Subcutaneous abdominal adipose tissue (tissue), 5 donors: ENCODE measurements around the gene C3orf70.

ENCODE experiments used
- H3K27ac ChIP-seq: one replicate; pipeline ENCODE4 v1.7.0; 2013; ENCODE audit warnings: low read depth, mild to moderate bottlenecking, inconsistent platforms, low read length, moderate library complexity
- H3K27me3 ChIP-seq, 5 donors: one replicate each; pipeline ENCODE4 v1.7.0; 2013; ENCODE audit warnings: low read length in 5 of 5, inconsistent platforms in 1 of 5; ENCODE audit not compliant: control insufficient read depth in 5 of 5, insufficient read depth in 4 of 5
- H3K36me3 ChIP-seq, 5 donors: one replicate each; pipeline ENCODE4 v1.7.0; 2013; ENCODE audit warnings: low read length in 5 of 5; ENCODE audit not compliant: control insufficient read depth in 5 of 5, insufficient read depth in 5 of 5
- H3K4me1 ChIP-seq, 5 donors: one replicate each; pipeline ENCODE4 v1.7.0; 2013; ENCODE audit warnings: low read length in 5 of 5, mild to moderate bottlenecking in 3 of 5, moderate library complexity in 1 of 5; ENCODE audit not compliant: control insufficient read depth in 5 of 5, insufficient read depth in 5 of 5
- H3K4me3 ChIP-seq, 5 donors: one replicate each; pipeline ENCODE4 v1.7.0; 2013; ENCODE audit warnings: low read length in 5 of 5, low read depth in 1 of 5
- H3K9ac ChIP-seq, 5 donors: one replicate each; pipeline ENCODE4 v1.7.0; 2013; ENCODE audit warnings: low read length in 5 of 5, mild to moderate bottlenecking in 4 of 5, moderate library complexity in 3 of 5
- H3K9me3 ChIP-seq, 5 donors: one replicate each; pipeline ENCODE4 v1.7.0; 2013; ENCODE audit warnings: low read length in 5 of 5; ENCODE audit not compliant: control insufficient read depth in 5 of 5
- donor health status: healthy.
- donor health status: healthy.
- donor health status: healthy.
- donor health status: healthy.
- donor health status: healthy.

Gene C3orf70

GRCh38 chr3:185089751-185090150 is 63.1 kb downstream of the C3orf70 start:
- Histone ChIP-seq H3K27me3 (no peaks in the 10 kb centered on the region), H3K36me3 (no peaks in the 10 kb centered on the region), H3K4me3 (no peak overlapping the region), H3K9ac (no peak overlapping the region), H3K4me1 (no peaks in the 10 kb centered on the region), H3K9me3 (no peaks in the 10 kb centered on the region), H3K27ac (no peak overlapping the region)

DNA sequence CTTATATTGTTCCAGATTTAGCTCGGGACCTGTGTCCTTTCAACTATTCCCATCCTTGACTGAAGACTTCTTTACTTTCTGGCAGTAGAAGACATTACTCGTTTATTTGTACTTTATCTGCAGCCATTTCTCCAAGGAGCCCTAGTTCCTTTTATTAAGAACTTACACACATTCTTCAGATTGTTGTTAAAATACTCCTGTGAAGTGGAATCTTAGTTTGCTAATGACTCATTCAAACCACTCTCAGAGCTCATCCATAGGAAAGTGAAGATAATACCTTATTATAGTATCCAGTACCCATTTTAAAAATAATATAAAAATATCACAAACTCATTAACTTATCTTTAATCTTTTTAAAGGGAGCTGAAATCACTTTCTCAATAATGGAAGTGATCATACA is 63.5 kb downstream of the C3orf70 start:
- Histone ChIP-seq H3K4me1 (no peaks in the 10 kb centered on the region), H3K27me3 (no peaks in the 10 kb centered on the region), H3K4me3 (no peak overlapping the region), H3K9me3 (no peaks in the 10 kb centered on the region), H3K27ac (no peak overlapping the region), H3K36me3 (no peaks in the 10 kb centered on the region), H3K9ac (no peak overlapping the region)

DNA sequence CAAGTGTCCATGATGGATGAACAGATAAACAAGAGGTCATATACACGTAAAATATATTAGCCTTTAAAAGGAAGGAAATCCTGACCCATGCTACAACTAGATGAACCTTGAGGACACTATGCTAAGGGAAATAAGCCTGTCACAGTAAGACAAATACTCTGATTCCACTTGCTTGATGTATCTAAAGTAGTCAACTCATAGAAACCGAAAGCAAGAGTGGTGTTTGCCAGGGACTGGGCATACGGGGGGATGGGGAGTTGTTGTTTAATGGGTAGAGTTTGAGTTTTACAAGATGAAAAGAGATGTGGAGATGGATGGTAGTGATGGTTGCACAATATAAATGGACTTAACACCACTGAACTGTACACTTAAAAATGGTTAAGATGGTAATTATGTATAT is 65.4 kb downstream of the C3orf70 start:
- no peaks in the 10 kb centered on the region for H3K27me3 ChIP-seq
- H3K4me3 ChIP-seq, result no peak overlapping the region
- H3K4me1 ChIP-seq, result no peaks in the 10 kb centered on the region
- H3K36me3 ChIP-seq, result peaks cover 0 to 6% (median under 1%) of the 10 kb centered on the region in 5 donors
- H3K9ac ChIP-seq, result no peak overlapping the region
- no peaks in the 10 kb centered on the region for H3K9me3 ChIP-seq
- no peak overlapping the region for H3K27ac ChIP-seq

DNA sequence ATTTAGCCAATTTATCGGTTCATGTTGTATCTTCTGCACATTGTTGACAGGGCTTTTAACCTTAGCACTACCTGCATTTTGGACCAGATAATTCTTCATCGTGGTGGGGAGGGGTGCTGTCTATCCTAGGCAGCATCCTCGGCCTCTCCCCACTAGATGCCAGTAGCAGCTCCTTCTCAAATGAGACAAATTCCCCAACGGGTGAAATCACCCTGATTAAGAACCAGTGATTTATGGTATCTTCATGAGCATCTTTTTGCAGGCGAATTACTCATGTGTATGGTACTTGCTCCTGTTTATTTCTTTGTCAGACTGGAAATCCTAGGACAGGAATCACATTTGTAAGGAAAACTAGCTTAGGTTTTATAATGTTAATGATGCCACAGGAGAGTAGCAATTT is 68.0 kb downstream of the C3orf70 start:
- peaks cover 0 to 13% (median 5%) of the 10 kb centered on the region in 5 donors for H3K36me3 ChIP-seq
- no peak overlapping the region for H3K27ac ChIP-seq
- H3K4me1 ChIP-seq, result no peaks in the 10 kb centered on the region
- no peak overlapping the region for H3K4me3 ChIP-seq
- no peaks in the 10 kb centered on the region for H3K9me3 ChIP-seq
- no peaks in the 10 kb centered on the region for H3K27me3 ChIP-seq
- H3K9ac ChIP-seq, result no peak overlapping the region

DNA sequence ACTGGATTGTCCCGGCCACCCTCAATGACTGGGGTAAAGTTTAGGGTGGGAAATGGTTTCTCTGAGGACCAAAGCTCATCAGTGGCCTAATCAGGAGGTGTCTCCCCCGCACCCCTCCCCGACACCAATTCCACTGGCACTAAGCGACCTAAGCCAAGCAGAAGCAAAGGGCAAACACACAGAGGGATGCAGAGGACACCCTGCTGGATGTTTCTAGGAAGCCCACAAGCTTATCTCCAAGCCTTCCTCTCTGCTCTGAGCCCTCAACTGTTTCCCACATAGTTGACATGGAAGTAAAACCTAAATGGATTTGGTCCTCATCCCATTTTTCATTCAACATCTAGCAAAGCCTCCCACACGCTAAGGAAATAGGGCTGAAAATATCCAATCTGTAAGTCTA is 68.5 kb downstream of the C3orf70 start:
- H3K4me1 ChIP-seq, result no peaks in the 10 kb centered on the region
- H3K27me3 ChIP-seq, result no peaks in the 10 kb centered on the region
- no peaks in the 10 kb centered on the region for H3K9me3 ChIP-seq
- no peak overlapping the region for H3K4me3 ChIP-seq
- no peak overlapping the region for H3K9ac ChIP-seq
- no peak overlapping the region for H3K27ac ChIP-seq
- peaks cover 0 to 13% (median 5%) of the 10 kb centered on the region in 5 donors for H3K36me3 ChIP-seq

DNA sequence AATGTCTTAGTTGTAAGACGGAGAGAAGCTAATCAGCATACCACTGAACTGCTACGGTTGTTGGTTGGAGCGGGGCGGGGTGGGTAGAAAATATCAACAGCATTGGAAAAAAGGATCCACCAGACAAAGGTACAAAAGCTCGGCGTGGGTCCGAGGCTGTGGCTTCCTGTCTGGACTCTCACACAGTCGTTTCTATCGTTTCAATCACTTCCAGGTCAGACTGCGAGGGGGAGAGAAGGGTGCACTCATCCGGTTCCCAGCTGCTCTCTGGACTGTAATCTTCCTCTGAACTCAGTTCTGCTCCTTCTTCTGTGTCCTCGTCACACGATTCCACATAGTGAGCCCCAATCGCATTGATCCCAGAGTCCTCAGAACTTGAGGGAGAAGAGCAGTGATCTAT is 70.0 kb downstream of the C3orf70 start:
- Histone ChIP-seq H3K27me3 (no peaks in the 10 kb centered on the region), H3K4me3 (no peak overlapping the region), H3K9me3 (no peaks in the 10 kb centered on the region), H3K4me1 (no peaks in the 10 kb centered on the region), H3K9ac (no peak overlapping the region), H3K27ac (no peak overlapping the region), H3K36me3 (peaks cover 0 to 13% (median 5%) of the 10 kb centered on the region in 5 donors)

DNA sequence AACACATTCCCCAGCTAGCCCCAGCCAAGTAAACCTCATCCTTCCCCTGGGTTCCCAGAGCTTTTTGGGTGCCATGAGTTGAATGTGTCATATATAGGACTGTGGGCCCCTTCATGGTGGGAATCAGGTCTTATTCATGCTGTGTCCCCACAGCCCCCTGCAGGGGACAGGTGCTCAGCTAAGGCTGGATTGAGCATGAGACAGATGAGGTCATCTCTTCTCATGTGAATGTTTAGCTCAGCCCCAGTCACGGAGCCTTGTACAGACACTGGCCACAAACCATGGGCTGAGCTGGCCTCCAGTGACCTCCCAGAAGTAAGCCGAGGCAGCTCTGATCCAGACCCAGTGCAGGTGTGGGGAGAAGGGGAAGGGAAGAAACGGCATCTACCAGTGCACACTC is 70.7 kb downstream of the C3orf70 start:
- H3K36me3 ChIP-seq, result peaks cover 0 to 13% (median 5%) of the 10 kb centered on the region in 5 donors
- H3K9me3 ChIP-seq, result no peaks in the 10 kb centered on the region
- no peaks in the 10 kb centered on the region for H3K4me1 ChIP-seq
- no peak overlapping the region for H3K9ac ChIP-seq
- no peak overlapping the region for H3K27ac ChIP-seq
- no peak overlapping the region for H3K4me3 ChIP-seq
- H3K27me3 ChIP-seq, result no peaks in the 10 kb centered on the region

- H3K4me1 ChIP-seq, result no peaks in the 10 kb centered on the region
- H3K9ac ChIP-seq, result no peak overlapping the region
- H3K27ac ChIP-seq, result no peak overlapping the region
- no peak overlapping the region for H3K4me3 ChIP-seq
- H3K27me3 ChIP-seq, result no peaks in the 10 kb centered on the region
- H3K36me3 ChIP-seq, result peaks cover 0 to 13% (median 5%) of the 10 kb centered on the region in 5 donors
- H3K9me3 ChIP-seq, result no peaks in the 10 kb centered on the region
Observed at GRCh38 chr3:185081521-185081920, 71.3 kb downstream of the C3orf70 start.

DNA sequence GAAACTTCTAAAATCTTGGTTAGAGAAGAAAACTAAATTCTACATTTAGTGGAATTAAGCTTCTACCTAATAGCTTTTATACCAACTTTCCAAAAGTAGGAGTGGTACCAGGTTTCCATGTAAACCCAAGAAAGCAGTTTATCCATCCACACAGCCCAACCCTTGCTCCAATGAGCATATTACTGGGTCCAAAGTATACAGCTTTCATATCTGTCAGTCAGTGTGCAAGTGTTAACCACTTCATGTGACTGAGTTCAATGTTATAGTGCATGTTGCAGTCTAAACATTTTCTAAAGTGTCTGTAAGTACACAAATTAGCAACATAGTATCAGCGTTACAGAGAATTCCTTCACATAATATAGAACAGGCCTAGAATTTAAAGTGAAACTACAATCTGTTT is 73.2 kb downstream of the C3orf70 start:
- H3K9me3 ChIP-seq, result no peaks in the 10 kb centered on the region
- no peak overlapping the region for H3K27ac ChIP-seq
- H3K27me3 ChIP-seq, result no peaks in the 10 kb centered on the region
- peaks cover 0 to 13% (median 5%) of the 10 kb centered on the region in 5 donors for H3K36me3 ChIP-seq
- no peaks in the 10 kb centered on the region for H3K4me1 ChIP-seq
- H3K9ac ChIP-seq, result no peak overlapping the region
- H3K4me3 ChIP-seq, result no peak overlapping the region

DNA sequence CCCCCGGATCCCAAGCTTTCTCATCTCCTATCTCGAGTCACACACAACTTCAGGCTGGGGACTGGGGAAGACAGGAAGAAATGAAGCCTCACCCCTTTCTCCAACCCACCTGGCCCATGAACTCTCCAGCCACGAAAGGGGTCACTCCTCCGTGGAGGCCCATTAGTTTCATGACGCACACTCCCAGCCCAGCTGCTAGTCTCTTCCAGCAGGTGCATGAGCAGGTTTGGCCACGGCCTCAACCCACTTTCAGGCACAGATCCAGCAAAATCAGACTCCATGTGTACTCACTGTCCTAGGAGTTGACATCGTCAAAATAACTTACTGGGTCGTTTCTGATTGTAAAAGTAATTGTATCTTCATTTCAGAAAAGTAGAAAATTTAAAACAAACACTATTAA is 76.6 kb downstream of the C3orf70 start:
- H3K27me3 ChIP-seq, result peaks cover 0 to 3% (median 0%) of the 10 kb centered on the region in 5 donors
- no peak overlapping the region for H3K9ac ChIP-seq
- H3K4me1 ChIP-seq, result peaks cover 0 to 5% (median under 1%) of the 10 kb centered on the region in 5 donors
- no peak overlapping the region for H3K27ac ChIP-seq
- H3K36me3 ChIP-seq, result peaks cover 0 to 3% (median 0%) of the 10 kb centered on the region in 5 donors
- H3K9me3 ChIP-seq, result no peaks in the 10 kb centered on the region
- no peak overlapping the region for H3K4me3 ChIP-seq

DNA sequence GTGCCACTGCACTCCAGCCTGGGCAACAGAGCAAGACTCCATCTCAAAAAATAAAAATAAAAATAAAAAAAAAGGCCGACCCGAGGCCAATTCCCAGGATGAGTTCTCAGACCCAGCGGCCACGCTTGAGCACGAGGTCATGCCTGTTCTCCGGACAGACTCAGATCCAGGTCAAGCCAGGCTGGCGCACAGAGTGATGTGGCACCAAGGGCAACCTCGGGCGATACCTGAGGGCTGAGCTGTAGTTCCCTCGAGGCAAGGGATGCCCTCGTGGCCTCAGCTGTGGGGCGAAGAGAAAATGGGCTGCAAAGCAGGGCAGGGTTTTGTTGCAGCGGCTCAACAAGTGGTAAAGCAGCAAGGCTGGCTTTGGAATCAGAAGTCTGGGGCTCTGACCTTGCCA is 77.3 kb downstream of the C3orf70 start:
- Histone ChIP-seq H3K4me1 (peaks cover 0 to 9% (median 4%) of the 10 kb centered on the region in 5 donors), H3K4me3 (no peak overlapping the region), H3K9ac (no peak overlapping the region), H3K9me3 (no peaks in the 10 kb centered on the region), H3K36me3 (peaks cover 0 to 1% (median 0%) of the 10 kb centered on the region in 5 donors), H3K27me3 (peaks cover 0 to 3% (median 0%) of the 10 kb centered on the region in 5 donors), H3K27ac (no peak overlapping the region)
